HCT116 (cell line): ENCODE measurements around the gene TEAD3.

Source experiments
- EGR1 ChIP-seq: IDR thresholded peaks from 2 replicates; pipeline ENCODE4 v1.6.1; 2012; ENCODE audit warnings: low read depth
- EZH2 ChIP-seq: fragments of 200-600 bp; sonication (generic); IDR thresholded peaks from 2 replicates; pipeline ENCODE4 v1.6.1; 2017; ENCODE audit warnings: antibody characterized with exemption, mixed run types
- EZH2phosphoT487 ChIP-seq: fragments of 200-600 bp; IDR thresholded peaks from 2 replicates; pipeline ENCODE4 v1.6.1; 2018; ENCODE audit warnings: antibody characterized with exemption, borderline replicate concordance
- POLR2A ChIP-seq: IDR thresholded peaks from 2 replicates; pipeline ENCODE4 v1.7.0; 2011; ENCODE audit warnings: borderline replicate concordance; ENCODE audit not compliant: insufficient read depth, insufficient read length; ENCODE audit errors: extremely low read depth
- POLR2AphosphoS5 ChIP-seq: IDR thresholded peaks from 2 replicates; pipeline ENCODE4 v1.6.1; 2011; ENCODE audit warnings: mild to moderate bottlenecking, low read depth, low read length, moderate library complexity
- SIN3A ChIP-seq: IDR thresholded peaks from 2 replicates; pipeline ENCODE4 v1.6.1; 2012; ENCODE audit warnings: low read depth
- SP1 ChIP-seq: IDR thresholded peaks from 2 replicates; pipeline ENCODE4 v1.6.1; 2012; ENCODE audit warnings: low read depth
- TF ChIP-seq, protein P1 (sequence below), 3 experiments: fragments of 200-600 bp in 1 of 3; sonication (generic) in 1 of 3; IDR thresholded peaks in 2 of 3; conservative IDR thresholded peaks in 1 of 3; 2 replicates each; pipeline ENCODE4 v1.5.1; 2012 to 2017; ENCODE audit warnings: low read depth in 2 of 3, low read length in 2 of 3, antibody characterized with exemption in 1 of 3, borderline replicate concordance in 1 of 3, control low read depth in 1 of 3, mild to moderate bottlenecking in 1 of 3, mixed read lengths in 1 of 3, mixed run types in 1 of 3, moderate library complexity in 1 of 3; ENCODE audit not compliant: insufficient read depth in 1 of 3
- TF ChIP-seq, protein P2 (sequence below): IDR thresholded peaks from 2 replicates; pipeline ENCODE4 v1.6.1; 2012; ENCODE audit warnings: low read depth
- TF ChIP-seq, protein P3 (sequence below): IDR thresholded peaks from 2 replicates; pipeline ENCODE4 v1.6.1; 2012
- TF ChIP-seq, protein P4 (sequence below): IDR thresholded peaks from 2 replicates; pipeline ENCODE4 v1.6.1; 2011; ENCODE audit warnings: mild to moderate bottlenecking, low read length, moderate library complexity; ENCODE audit not compliant: insufficient replicate concordance; ENCODE audit errors: extremely low read depth

DNA sequence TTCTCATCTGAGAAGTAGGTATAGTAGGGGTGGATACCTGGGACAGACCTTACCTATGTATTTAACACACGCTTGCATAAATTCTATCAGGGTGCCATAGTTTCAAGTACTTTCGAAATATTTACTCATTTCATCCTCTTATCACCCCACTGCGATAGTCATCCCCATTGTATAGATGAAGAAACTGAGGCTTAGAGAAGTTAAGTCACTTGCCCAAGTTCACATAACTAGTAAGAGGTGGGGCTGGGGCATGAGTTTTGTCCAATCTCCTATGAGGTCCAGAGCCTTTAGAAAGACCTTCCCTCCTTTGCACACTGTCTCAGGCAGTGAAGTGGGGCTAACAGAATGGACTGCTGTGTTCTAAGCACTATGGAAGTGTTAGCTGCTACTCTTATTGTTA is 9.7 kb upstream of the TEAD3 start:
- no peak for TF ChIP-seq POLR2A
- TF ChIP-seq, protein P1, sequence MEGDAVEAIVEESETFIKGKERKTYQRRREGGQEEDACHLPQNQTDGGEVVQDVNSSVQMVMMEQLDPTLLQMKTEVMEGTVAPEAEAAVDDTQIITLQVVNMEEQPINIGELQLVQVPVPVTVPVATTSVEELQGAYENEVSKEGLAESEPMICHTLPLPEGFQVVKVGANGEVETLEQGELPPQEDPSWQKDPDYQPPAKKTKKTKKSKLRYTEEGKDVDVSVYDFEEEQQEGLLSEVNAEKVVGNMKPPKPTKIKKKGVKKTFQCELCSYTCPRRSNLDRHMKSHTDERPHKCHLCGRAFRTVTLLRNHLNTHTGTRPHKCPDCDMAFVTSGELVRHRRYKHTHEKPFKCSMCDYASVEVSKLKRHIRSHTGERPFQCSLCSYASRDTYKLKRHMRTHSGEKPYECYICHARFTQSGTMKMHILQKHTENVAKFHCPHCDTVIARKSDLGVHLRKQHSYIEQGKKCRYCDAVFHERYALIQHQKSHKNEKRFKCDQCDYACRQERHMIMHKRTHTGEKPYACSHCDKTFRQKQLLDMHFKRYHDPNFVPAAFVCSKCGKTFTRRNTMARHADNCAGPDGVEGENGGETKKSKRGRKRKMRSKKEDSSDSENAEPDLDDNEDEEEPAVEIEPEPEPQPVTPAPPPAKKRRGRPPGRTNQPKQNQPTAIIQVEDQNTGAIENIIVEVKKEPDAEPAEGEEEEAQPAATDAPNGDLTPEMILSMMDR (IDR thresholded peaks at IDR 0.05 in 2 of 3, conservative IDR thresholded peaks at IDR 0.05 in 1 of 3; ENCODE audit: borderline replicate concordance in 1 of 3, insufficient read depth in 1 of 3, low read depth in 2 of 3, low read length in 2 of 3) = no peak
- TF ChIP-seq POLR2AphosphoS5 = no peak
- TF ChIP-seq EGR1 = no peak
- TF ChIP-seq, protein P2, sequence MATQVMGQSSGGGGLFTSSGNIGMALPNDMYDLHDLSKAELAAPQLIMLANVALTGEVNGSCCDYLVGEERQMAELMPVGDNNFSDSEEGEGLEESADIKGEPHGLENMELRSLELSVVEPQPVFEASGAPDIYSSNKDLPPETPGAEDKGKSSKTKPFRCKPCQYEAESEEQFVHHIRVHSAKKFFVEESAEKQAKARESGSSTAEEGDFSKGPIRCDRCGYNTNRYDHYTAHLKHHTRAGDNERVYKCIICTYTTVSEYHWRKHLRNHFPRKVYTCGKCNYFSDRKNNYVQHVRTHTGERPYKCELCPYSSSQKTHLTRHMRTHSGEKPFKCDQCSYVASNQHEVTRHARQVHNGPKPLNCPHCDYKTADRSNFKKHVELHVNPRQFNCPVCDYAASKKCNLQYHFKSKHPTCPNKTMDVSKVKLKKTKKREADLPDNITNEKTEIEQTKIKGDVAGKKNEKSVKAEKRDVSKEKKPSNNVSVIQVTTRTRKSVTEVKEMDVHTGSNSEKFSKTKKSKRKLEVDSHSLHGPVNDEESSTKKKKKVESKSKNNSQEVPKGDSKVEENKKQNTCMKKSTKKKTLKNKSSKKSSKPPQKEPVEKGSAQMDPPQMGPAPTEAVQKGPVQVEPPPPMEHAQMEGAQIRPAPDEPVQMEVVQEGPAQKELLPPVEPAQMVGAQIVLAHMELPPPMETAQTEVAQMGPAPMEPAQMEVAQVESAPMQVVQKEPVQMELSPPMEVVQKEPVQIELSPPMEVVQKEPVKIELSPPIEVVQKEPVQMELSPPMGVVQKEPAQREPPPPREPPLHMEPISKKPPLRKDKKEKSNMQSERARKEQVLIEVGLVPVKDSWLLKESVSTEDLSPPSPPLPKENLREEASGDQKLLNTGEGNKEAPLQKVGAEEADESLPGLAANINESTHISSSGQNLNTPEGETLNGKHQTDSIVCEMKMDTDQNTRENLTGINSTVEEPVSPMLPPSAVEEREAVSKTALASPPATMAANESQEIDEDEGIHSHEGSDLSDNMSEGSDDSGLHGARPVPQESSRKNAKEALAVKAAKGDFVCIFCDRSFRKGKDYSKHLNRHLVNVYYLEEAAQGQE = no peak
- TF ChIP-seq SIN3A = no peak
- TF ChIP-seq SP1 = no peak
- TF ChIP-seq, protein P3, sequence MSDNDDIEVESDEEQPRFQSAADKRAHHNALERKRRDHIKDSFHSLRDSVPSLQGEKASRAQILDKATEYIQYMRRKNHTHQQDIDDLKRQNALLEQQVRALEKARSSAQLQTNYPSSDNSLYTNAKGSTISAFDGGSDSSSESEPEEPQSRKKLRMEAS = no peak
- no peak for TF ChIP-seq EZH2
- TF ChIP-seq EZH2phosphoT487 = no peak
- TF ChIP-seq, protein P4, sequence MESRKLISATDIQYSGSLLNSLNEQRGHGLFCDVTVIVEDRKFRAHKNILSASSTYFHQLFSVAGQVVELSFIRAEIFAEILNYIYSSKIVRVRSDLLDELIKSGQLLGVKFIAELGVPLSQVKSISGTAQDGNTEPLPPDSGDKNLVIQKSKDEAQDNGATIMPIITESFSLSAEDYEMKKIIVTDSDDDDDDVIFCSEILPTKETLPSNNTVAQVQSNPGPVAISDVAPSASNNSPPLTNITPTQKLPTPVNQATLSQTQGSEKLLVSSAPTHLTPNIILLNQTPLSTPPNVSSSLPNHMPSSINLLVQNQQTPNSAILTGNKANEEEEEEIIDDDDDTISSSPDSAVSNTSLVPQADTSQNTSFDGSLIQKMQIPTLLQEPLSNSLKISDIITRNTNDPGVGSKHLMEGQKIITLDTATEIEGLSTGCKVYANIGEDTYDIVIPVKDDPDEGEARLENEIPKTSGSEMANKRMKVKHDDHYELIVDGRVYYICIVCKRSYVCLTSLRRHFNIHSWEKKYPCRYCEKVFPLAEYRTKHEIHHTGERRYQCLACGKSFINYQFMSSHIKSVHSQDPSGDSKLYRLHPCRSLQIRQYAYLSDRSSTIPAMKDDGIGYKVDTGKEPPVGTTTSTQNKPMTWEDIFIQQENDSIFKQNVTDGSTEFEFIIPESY = no peak
